Activated CD8-positive, alpha-beta T cell treated with anti-CD3 and anti-CD28 coated beads, Interleukin-2, amount 10 ng/mL, durations not matched to agents 7 days and 5 days (primary cell): Measurements from ENCODE around the gene NUMA1. TPM values are rescaled to one million over a fixed set of nuclear protein-coding genes. Genes with fewer than 3 reads are reported as not detected.

Experiments used
- ATAC-seq: fragments of 150-1000 bp; cut with Tn5 transposase; one replicate; pipeline ENCODE4 v1.10.0; 2021; ENCODE audit warnings: moderate library complexity
- CTCF ChIA-PET: fragments of 350-600 bp; sonication (Branson Sonifier 250); formaldehyde crosslinking; loops from one replicate; lab custom pipeline; 2021; ENCODE audit warnings: antibody characterized with exemption; lab: Charles Lee
- POLR2A ChIA-PET: fragments of 350-600 bp; sonication (Branson Sonifier 250); formaldehyde crosslinking; loops from one replicate; lab custom pipeline; 2021; ENCODE audit warnings: antibody characterized with exemption; lab: Charles Lee
- DNase-seq: peaks from one replicate; pipeline ENCODE4 v3.0.0-alpha.2; 2020
- H3K27ac Mint-ChIP-seq: one replicate; pipeline ENCODE4 v1.8.0; 2021; ENCODE audit warnings: mild to moderate bottlenecking, mixed read lengths
- H3K27me3 Mint-ChIP-seq: one replicate; pipeline ENCODE4 v1.8.0; 2021; ENCODE audit warnings: low read depth, mixed read lengths
- H3K36me3 Mint-ChIP-seq: one replicate; pipeline ENCODE4 v1.8.0; 2021; ENCODE audit warnings: low read depth, mixed read lengths
- H3K4me1 Mint-ChIP-seq: one replicate; pipeline ENCODE4 v1.8.0; 2021; ENCODE audit warnings: low read depth, mixed read lengths
- H3K4me3 Mint-ChIP-seq: one replicate; pipeline ENCODE4 v1.8.0; 2021; ENCODE audit warnings: mild to moderate bottlenecking, mixed read lengths
- H3K9me3 Mint-ChIP-seq: one replicate; pipeline ENCODE4 v1.8.0; 2022; ENCODE audit warnings: mixed read lengths; ENCODE audit not compliant: insufficient read depth
- total RNA-seq, 2 experiments: library from RNA; stranded (reverse); gene quantifications; one replicate each; pipeline ENCODE4 v1.2.3, GENCODE V29; 2021

NUMA1 gene
- total RNA-seq, 2 experiments from 2014 or later: 198 to 199 TPM

DNA sequence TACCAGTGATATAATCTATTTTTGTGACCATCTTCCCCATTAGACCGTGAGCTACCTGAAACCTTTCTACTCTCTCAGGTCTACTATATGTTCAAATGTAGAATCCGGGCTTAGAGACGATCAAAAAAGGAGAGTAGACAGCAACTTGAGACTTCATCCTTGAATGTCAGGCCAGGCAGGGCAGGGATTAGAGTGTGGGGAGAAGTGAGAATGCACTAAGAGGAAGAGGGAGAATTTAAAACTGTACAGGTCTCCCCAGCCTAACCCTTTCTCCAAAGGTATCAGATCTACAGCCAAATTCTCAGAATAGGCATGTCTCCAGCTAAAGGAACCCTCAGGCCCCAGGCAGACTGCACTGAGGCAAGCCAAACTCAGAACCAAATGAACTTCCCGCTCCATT is 21.8 kb upstream of the NUMA1 start:
- no peak for DNase-seq
- Mint-ChIP-seq H3K27ac (peak overlapping the region; percentile 87), H3K9me3 (no peaks in the 10 kb centered on the region), H3K4me3 (peak overlapping the region; percentile 96), H3K27me3 (no peaks in the 10 kb centered on the region), H3K36me3 (peaks cover 41% of the 10 kb centered on the region), H3K4me1 (peaks cover 38% of the 10 kb centered on the region)
- POLR2A ChIA-PET: interaction anchor here (0.9 to 5.4 kb wide), 2 partner anchors 10 to 62 kb away, joined by 3 to 45 read pairs; partner anchors contain the start of gene ANAPC15
- CTCF ChIA-PET: interaction anchor here (0.6 to 4.5 kb wide), 9 partner anchors 9 to 328 kb away, joined by 3 to 48 read pairs (median 3); partner anchors contain the start of gene ANAPC15
- ATAC-seq: no peak

DNA sequence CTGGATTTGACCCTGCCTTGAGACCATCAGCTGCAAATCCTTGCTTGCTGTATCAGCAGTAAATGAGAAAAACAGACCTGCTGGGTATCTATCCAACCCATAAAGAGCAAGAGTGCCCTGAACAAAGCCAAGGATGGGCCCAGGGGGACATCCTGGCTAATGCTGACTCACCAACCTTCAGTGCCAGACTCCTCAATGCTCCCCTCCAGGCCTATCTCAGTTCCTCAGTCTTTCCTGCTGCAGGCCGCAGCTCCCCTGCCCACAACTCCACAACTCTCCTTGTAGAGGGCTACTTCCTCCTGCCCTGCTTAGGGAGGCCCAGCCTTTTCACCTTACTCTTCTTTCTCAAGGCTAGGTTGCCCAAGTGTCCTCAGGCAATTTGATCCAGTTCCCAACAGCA is 20.1 kb upstream of the NUMA1 start:
- H3K4me3 Mint-ChIP-seq: no peak overlapping the region
- H3K4me1 Mint-ChIP-seq: peaks cover 38% of the 10 kb centered on the region
- ChIA-PET CTCF (interaction anchor here (0.6 to 4.5 kb wide), 8 partner anchors 10 to 334 kb away, joined by 3 to 48 read pairs (median 8); partner anchors contain the start of genes ANAPC15 and CLPB), POLR2A (interaction anchor here (1.4 to 5.4 kb wide), 4 partner anchors 10 to 77 kb away, joined by 3 to 45 read pairs (median 9); partner anchors contain the start of genes ANAPC15 and LRRC51)
- H3K36me3 Mint-ChIP-seq: peaks cover 46% of the 10 kb centered on the region
- H3K27ac Mint-ChIP-seq: peak overlapping the region; percentile 69
- H3K9me3 Mint-ChIP-seq: no peaks in the 10 kb centered on the region
- H3K27me3 Mint-ChIP-seq: no peaks in the 10 kb centered on the region
- ATAC-seq (no peak), DNase-seq (no peak)

DNA sequence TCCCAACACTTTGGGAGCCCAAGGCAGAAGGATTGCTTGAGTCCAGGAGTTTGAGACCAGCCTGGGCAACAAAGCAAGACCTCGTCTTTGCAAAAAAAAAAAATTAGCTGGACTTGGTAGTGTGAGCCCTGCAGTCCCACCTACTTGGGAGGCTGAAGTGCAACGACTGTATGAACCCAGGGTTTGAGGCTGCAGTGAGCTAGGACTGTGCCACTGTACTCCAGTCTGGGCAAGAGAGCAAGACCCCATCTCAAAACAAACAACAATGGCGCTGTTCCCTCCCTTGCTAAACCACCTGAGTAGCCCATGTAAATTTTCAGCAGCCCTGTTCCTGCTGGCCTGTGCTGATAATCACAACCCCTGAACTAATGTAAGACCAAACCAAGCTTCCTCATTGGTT is 19.7 kb upstream of the NUMA1 start:
- ATAC-seq (no peak), DNase-seq (no peak)
- H3K36me3 Mint-ChIP-seq: peaks cover 50% of the 10 kb centered on the region
- no peak overlapping the region for H3K4me3 Mint-ChIP-seq
- H3K27ac Mint-ChIP-seq: peak overlapping the region; percentile 69
- ChIA-PET POLR2A (interaction anchor here (0.6 to 5.4 kb wide), 7 partner anchors 10 to 108 kb away, joined by 3 to 45 read pairs (median 5); partner anchors contain the start of genes ANAPC15 and LRRC51), CTCF (interaction anchor here (1.4 to 4.5 kb wide), 7 partner anchors 9 to 331 kb away, joined by 3 to 48 read pairs (median 9); no protein-coding TSS in a partner anchor)
- H3K4me1 Mint-ChIP-seq: peaks cover 38% of the 10 kb centered on the region
- no peaks in the 10 kb centered on the region for H3K27me3 Mint-ChIP-seq
- H3K9me3 Mint-ChIP-seq: no peaks in the 10 kb centered on the region

DNA sequence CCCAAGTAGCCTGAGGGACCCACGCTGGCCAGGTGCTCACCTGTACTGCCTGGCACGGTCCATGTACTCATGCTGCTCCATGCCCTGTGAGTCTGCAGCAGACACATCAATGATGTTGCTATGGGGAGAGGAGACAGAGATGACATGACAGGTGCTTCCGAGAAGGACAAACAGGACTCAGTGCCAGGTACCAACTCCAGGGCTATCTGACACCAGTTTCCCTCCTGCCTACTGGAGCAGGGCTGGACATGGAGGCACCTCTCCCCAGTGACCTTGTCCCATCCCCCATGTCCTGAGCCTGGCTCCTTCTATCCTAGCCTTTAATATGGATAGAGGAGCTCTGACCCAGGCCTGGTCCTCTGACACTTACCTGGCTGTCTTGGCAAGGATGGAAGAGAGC is 18.4 kb upstream of the NUMA1 start:
- ATAC-seq (no peak), DNase-seq (no peak)
- POLR2A ChIA-PET: interaction anchor here (0.8 to 5.4 kb wide), 6 partner anchors 8 to 77 kb away, joined by 3 to 45 read pairs (median 6); partner anchors contain the start of genes ANAPC15 and LRRC51
- no peak overlapping the region for H3K4me3 Mint-ChIP-seq
- no peaks in the 10 kb centered on the region for H3K9me3 Mint-ChIP-seq
- peaks cover 57% of the 10 kb centered on the region for H3K36me3 Mint-ChIP-seq
- CTCF ChIA-PET: interaction anchor here (1.5 to 4.5 kb wide), 5 partner anchors 8 to 122 kb away, joined by 3 to 48 read pairs (median 9); no protein-coding TSS in a partner anchor
- H3K4me1 Mint-ChIP-seq: peaks cover 30% of the 10 kb centered on the region
- H3K27ac Mint-ChIP-seq: no peak overlapping the region
- H3K27me3 Mint-ChIP-seq: no peaks in the 10 kb centered on the region

DNA sequence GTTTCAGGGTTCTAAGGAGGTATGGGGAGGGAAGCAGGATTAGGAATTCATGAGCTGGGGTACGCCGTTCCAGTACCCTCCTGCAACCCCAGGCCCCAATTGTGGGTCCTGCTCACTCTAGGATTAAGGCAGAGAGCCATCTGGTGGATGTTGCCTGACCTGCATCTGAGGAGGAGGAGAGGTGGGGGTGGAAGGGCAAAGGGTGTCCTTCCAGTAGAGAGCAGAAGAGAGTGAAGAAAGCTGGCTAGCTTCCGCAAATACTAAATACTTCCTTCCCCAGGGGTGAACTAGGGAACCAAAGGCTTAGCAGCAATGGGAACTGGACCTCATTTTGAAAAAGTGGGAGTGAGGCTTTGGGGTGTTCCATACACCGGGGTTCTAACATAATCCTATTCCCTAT is 10.9 kb upstream of the NUMA1 start:
- Mint-ChIP-seq H3K27me3 (no peaks in the 10 kb centered on the region), H3K4me1 (peaks cover 3% of the 10 kb centered on the region), H3K36me3 (peaks cover 14% of the 10 kb centered on the region), H3K9me3 (no peaks in the 10 kb centered on the region), H3K4me3 (no peak overlapping the region), H3K27ac (peak overlapping the region; percentile 43)
- CTCF ChIA-PET: interaction anchor here (0.6 to 8.3 kb wide), 21 partner anchors 9 to 380 kb away, joined by 3 to 163 read pairs (median 6); partner anchors contain the start of genes IL18BP, LAMTOR1, TOMT and XNDC1N
- DNase-seq (peak; percentile 76), ATAC-seq (peak; percentile 87)
- POLR2A ChIA-PET: interaction anchor here (0.9 to 1.9 kb wide), 4 partner anchors 9 to 21 kb away, joined by 3 to 8 read pairs (median 4); partner anchors contain the start of gene ANAPC15

DNA sequence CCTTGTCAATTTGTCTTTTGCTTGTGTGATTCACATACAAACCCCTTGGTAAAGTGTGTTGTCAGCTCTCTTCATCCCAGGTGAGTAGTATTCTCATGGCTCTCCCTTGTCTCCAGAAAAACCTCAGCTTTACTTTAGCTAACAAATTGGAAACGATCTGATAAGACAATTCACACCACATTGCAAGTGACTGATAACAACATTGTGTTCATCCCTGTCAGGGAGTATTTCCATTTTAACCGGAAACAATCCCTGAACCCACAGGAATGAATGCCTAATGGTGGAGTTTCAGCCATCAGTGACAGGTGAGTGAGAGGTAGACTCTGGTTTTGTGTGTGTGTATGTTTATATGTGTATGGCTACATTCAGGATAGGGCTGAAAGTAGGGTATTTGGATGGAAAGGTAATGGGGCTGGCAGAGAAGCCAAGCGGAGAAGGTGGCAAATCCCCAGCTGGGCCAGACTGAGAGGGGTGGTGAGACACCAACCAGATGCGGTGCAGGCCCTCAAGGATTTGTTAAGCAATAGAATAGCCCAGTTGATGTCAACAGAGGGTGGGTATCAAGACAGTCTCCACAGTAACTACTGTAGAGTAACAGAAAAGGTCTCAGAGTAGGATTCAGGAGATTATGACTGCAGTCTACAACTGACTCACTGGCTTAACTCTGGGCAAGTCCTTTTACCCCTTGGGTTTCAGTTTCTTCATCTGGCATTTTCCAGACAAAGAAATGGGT is 7.9 kb upstream of the NUMA1 start:
- no peak overlapping the region for H3K27ac Mint-ChIP-seq

DNA sequence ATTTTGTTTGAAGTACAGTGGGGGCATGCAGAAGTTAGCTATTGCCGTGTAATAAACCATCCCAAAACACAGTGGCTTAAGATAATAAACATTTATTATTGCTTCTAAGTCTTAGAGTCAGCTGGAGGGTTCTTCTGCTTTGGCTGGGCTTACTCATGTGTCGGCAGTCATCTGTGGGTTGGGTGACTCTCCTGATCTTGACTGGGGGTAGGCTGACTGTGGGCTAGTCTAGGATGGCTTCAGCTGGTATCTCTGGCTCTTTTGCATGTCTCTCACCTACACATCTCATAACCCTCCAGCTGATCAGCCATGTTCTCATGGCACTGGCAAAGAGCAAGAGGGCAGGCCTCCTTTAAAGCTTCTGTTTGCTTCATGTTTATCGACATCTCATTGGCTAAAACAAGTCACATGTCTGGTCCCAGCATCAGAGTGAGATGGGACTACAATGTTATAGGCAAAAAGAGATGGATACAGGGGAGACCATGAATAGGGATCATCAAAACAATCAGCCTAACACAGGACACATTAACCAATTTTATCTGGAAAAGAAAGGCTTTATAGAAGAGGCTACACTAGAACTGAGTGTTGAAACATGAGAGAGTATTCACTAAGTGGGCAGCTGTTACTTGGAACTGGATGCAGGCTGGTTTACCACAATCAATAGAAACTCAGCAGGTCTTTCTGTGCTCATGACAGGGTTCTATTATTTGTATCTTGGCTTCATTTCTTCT is 5.4 kb upstream of the NUMA1 start:
- Mint-ChIP-seq H3K9me3 (no peaks in the 10 kb centered on the region), H3K27ac (peak overlapping the region; percentile 1), H3K4me1 (peaks cover 24% of the 10 kb centered on the region), H3K27me3 (no peaks in the 10 kb centered on the region), H3K36me3 (peaks cover 9% of the 10 kb centered on the region), H3K4me3 (no peak overlapping the region)
- POLR2A ChIA-PET: interaction anchor here (0.7 to 1.1 kb wide), 3 partner anchors 11 to 27 kb away, joined by 3 to 5 read pairs (median 3); partner anchors contain the start of gene ANAPC15
- CTCF ChIA-PET: interaction anchor here (0.9 to 5.4 kb wide), 8 partner anchors 9 to 345 kb away, joined by 3 to 45 read pairs (median 8); partner anchors contain the start of gene LAMTOR1
- no peak for ATAC-seq
- no peak for DNase-seq

More for the DNA sequence above, 7.9 kb upstream of the NUMA1 start:
- ChIA-PET CTCF (interaction anchor here (2.5 to 5.4 kb wide), 2 partner anchors 62 to 111 kb away, joined by 7 to 45 read pairs; no protein-coding TSS in a partner anchor), POLR2A (interaction anchor here (0.6 kb wide), 1 partner anchor 291 kb away, joined by 3 read pairs; no protein-coding TSS in a partner anchor)
- H3K9me3 Mint-ChIP-seq: no peaks in the 10 kb centered on the region
- ATAC-seq: no peak
- DNase-seq: no peak
- H3K36me3 Mint-ChIP-seq: peaks cover 9% of the 10 kb centered on the region
- no peak overlapping the region for H3K4me3 Mint-ChIP-seq
- H3K4me1 Mint-ChIP-seq: peaks cover 10% of the 10 kb centered on the region
- H3K27me3 Mint-ChIP-seq: no peaks in the 10 kb centered on the region

DNA sequence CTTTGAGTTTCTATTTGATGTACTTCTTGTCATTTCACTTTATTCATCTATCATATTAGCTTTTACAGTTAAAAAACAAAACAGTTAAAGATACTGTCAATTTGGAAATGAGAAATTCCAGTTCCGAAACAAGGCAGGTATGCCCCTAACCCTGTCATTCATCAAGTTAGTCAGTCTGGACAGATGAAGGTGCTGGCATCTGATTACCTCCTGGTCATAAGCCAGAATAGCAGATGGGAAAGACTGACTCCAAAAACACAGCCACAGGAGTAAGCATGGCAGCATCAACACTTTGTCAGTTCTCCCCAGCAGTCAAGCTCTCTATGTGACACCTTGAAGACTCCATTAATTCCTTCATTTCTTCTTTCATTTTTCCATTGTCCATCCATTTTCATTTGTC is 4.6 kb upstream of the NUMA1 start:
- DNase-seq (no peak), ATAC-seq (no peak)
- no peak overlapping the region for H3K27ac Mint-ChIP-seq
- no peaks in the 10 kb centered on the region for H3K27me3 Mint-ChIP-seq
- no peaks in the 10 kb centered on the region for H3K9me3 Mint-ChIP-seq
- ChIA-PET POLR2A (interaction anchor here (0.9 to 1.0 kb wide), 2 partner anchors 23 to 27 kb away, joined by 3 read pairs; partner anchors contain the start of gene ANAPC15), CTCF (interaction anchor here (0.9 to 5.4 kb wide), 7 partner anchors 8 to 346 kb away, joined by 3 to 45 read pairs (median 5); no protein-coding TSS in a partner anchor)
- no peak overlapping the region for H3K4me3 Mint-ChIP-seq
- H3K36me3 Mint-ChIP-seq: peaks cover 9% of the 10 kb centered on the region
- H3K4me1 Mint-ChIP-seq: peaks cover 27% of the 10 kb centered on the region

DNA sequence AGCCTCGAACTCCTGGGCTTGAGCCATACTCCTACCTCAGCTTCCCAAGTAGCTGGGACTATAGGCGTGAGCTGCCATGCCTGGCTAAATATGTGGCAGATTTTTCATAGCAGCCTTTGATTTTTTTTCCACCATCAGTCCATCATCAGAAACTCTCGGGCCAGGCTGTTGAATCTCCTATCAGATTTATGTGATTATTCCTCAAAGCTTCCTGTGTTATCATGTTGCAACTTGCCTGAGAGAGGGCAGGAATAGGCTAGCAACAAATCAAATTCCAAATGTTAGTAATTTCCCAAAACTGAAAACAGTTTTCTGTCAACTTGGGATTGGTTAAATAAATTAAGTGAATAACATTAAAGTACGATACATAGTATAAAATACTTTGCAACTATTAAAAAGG is 3.7 kb upstream of the NUMA1 start:
- DNase-seq (no peak), ATAC-seq (no peak)
- no peaks in the 10 kb centered on the region for H3K9me3 Mint-ChIP-seq
- ChIA-PET POLR2A (no interaction called here), CTCF (interaction anchor here (1.3 to 5.4 kb wide), 3 partner anchors 9 to 58 kb away, joined by 4 to 45 read pairs (median 5); no protein-coding TSS in a partner anchor)
- H3K4me3 Mint-ChIP-seq: no peak overlapping the region
- H3K27ac Mint-ChIP-seq: no peak overlapping the region
- peaks cover 27% of the 10 kb centered on the region for H3K4me1 Mint-ChIP-seq
- no peaks in the 10 kb centered on the region for H3K27me3 Mint-ChIP-seq
- peaks cover 12% of the 10 kb centered on the region for H3K36me3 Mint-ChIP-seq

DNA sequence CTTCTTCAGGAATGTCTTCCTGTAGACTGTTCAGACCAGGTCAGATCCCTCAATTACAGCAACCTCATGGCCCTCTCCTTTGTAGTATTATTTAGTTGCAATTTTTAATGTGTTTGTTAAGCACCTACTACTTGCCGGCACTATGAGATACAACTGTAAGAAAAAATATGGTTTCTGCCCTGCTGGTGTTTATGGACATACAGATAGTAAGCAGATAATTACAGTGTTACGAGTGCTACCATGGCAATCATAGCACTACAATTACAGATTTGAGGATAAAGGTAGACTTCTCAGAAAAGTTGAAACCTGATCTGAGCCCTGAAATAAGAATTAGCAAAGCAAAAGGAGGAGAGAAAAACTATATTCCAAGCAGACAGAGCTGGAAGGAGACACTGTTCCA is 3.1 kb upstream of the NUMA1 start:
- ChIA-PET CTCF (interaction anchor here (1.3 to 5.4 kb wide), 2 partner anchors 9 to 57 kb away, joined by 4 to 45 read pairs; no protein-coding TSS in a partner anchor), POLR2A (no interaction called here)
- Mint-ChIP-seq H3K4me3 (no peak overlapping the region), H3K4me1 (peaks cover 34% of the 10 kb centered on the region), H3K27me3 (no peaks in the 10 kb centered on the region), H3K27ac (no peak overlapping the region), H3K36me3 (peaks cover 17% of the 10 kb centered on the region), H3K9me3 (no peaks in the 10 kb centered on the region)
- no peak for DNase-seq
- no peak for ATAC-seq
